ENCODE results near the gene SLIT1.

The SLIT1 gene

GRCh38 chr10:97163781-97164501 is 21.8 kb downstream of the SLIT1 start:
- Histone ChIP-seq H3K4me1 (peaks cover 55% of the 10 kb centered on the region), H3K9me3 (no peaks in the 10 kb centered on the region), H3K4me3 (0 out of 2 replicates have a peak overlapping the region, but pooled peaks have one; percentile 39), H3K27me3 (no peaks in the 10 kb centered on the region), H3K9ac (peak overlapping the region; percentile 51), H3K4me2 (peak overlapping the region; percentile 87), H3K36me3 (no peaks in the 10 kb centered on the region), H3K27ac (peak overlapping the region; percentile 76), H4K20me1 (no peaks in the 10 kb centered on the region)
- no peak for TF ChIP-seq Cebpa-rat (IDR thresholded peaks at IDR 0.05)

- Histone ChIP-seq H4K20me1 (no peaks in the 10 kb centered on the region), H3K27me3 (no peaks in the 10 kb centered on the region), H3K27ac (peak overlapping the region; percentile 76), H3K36me3 (no peaks in the 10 kb centered on the region), H3K4me2 (peak overlapping the region; percentile 87), H3K9ac (peak overlapping the region; percentile 47; the same call in 1 of the 2 replicates), H3K4me3 (peak overlapping the region; percentile 39), H3K4me1 (peaks cover 62% of the 10 kb centered on the region), H3K9me3 (no peaks in the 10 kb centered on the region)
- no peak for TF ChIP-seq Cebpa-rat (IDR thresholded peaks at IDR 0.05)
Measured at GRCh38 chr10:97163181-97163580, 22.6 kb downstream of the SLIT1 start.

GRCh38 chr10:97159646-97160305 is 26.0 kb downstream of the SLIT1 start:
- Histone ChIP-seq H3K27me3 (no peaks in the 10 kb centered on the region), H3K27ac (no peak overlapping the region), H3K9ac (no peak overlapping the region), H3K9me3 (no peaks in the 10 kb centered on the region), H3K4me3 (no peak overlapping the region), H3K4me1 (peaks cover 66% of the 10 kb centered on the region), H3K4me2 (peak overlapping the region; percentile 12), H4K20me1 (no peaks in the 10 kb centered on the region), H3K36me3 (no peaks in the 10 kb centered on the region)
- no peak for TF ChIP-seq Cebpa-rat (IDR thresholded peaks at IDR 0.05)

- Histone ChIP-seq H3K9ac (no peak overlapping the region), H3K4me3 (no peak overlapping the region)
Measured at GRCh38 chr10:97157578-97158095, 28.1 kb downstream of the SLIT1 start.

GRCh38 chr10:97154781-97155180 is 31.0 kb downstream of the SLIT1 start:
- no peak for TF ChIP-seq Cebpa-rat (IDR thresholded peaks at IDR 0.05)
- Histone ChIP-seq H3K4me1 (peaks cover 33% of the 10 kb centered on the region), H3K27me3 (no peaks in the 10 kb centered on the region), H4K20me1 (no peaks in the 10 kb centered on the region), H3K4me3 (no peak overlapping the region), H3K9ac (no peak overlapping the region), H3K27ac (no peak overlapping the region), H3K4me2 (no peak overlapping the region), H3K36me3 (no peaks in the 10 kb centered on the region), H3K9me3 (no peaks in the 10 kb centered on the region)

More at GRCh38 chr10:97157578-97158095, 28.1 kb downstream of the SLIT1 start:
- H3K27ac ChIP-seq, result no peak overlapping the region
- H3K4me2 ChIP-seq, result peak overlapping the region; percentile 80
- H3K9me3 ChIP-seq, result no peaks in the 10 kb centered on the region
- TF ChIP-seq Cebpa-rat (IDR thresholded peaks at IDR 0.05), result no peak
- H3K36me3 ChIP-seq, result no peaks in the 10 kb centered on the region
- H3K4me1 ChIP-seq, result peaks cover 45% of the 10 kb centered on the region
- no peaks in the 10 kb centered on the region for H4K20me1 ChIP-seq
- H3K27me3 ChIP-seq, result no peaks in the 10 kb centered on the region

- Histone ChIP-seq H3K27me3 (no peaks in the 10 kb centered on the region), H3K9ac (no peak overlapping the region), H4K20me1 (no peaks in the 10 kb centered on the region), H3K4me1 (peaks cover 27% of the 10 kb centered on the region), H3K4me2 (no peak overlapping the region), H3K27ac (no peak overlapping the region), H3K4me3 (no peak overlapping the region), H3K9me3 (no peaks in the 10 kb centered on the region), H3K36me3 (no peaks in the 10 kb centered on the region)
- TF ChIP-seq Cebpa-rat (IDR thresholded peaks at IDR 0.05), result no peak
Measured at GRCh38 chr10:97154162-97154561, 31.6 kb downstream of the SLIT1 start.

- Histone ChIP-seq H3K4me2 (no peak overlapping the region), H3K9ac (no peak overlapping the region)
Measured at GRCh38 chr10:97153270-97153850, 32.4 kb downstream of the SLIT1 start.

GRCh38 chr10:97151307-97151914 is 34.3 kb downstream of the SLIT1 start:
- H3K36me3 ChIP-seq, result no peaks in the 10 kb centered on the region
- H3K9ac ChIP-seq, result no peak overlapping the region
- no peaks in the 10 kb centered on the region for H3K27me3 ChIP-seq
- H3K4me2 ChIP-seq, result no peak overlapping the region
- H3K27ac ChIP-seq, result no peak overlapping the region
- no peak for TF ChIP-seq Cebpa-rat (IDR thresholded peaks at IDR 0.05)
- no peaks in the 10 kb centered on the region for H3K4me1 ChIP-seq
- H4K20me1 ChIP-seq, result no peaks in the 10 kb centered on the region
- H3K4me3 ChIP-seq, result no peak overlapping the region
- no peaks in the 10 kb centered on the region for H3K9me3 ChIP-seq

More at GRCh38 chr10:97153270-97153850, 32.4 kb downstream of the SLIT1 start:
- Histone ChIP-seq H3K4me3 (no peak overlapping the region), H4K20me1 (no peaks in the 10 kb centered on the region), H3K9me3 (no peaks in the 10 kb centered on the region), H3K27ac (no peak overlapping the region), H3K4me1 (peaks cover 19% of the 10 kb centered on the region), H3K27me3 (no peaks in the 10 kb centered on the region), H3K36me3 (no peaks in the 10 kb centered on the region)
- TF ChIP-seq Cebpa-rat (IDR thresholded peaks at IDR 0.05), result no peak

GRCh38 chr10:97150616-97151015 is 35.1 kb downstream of the SLIT1 start:
- Histone ChIP-seq H3K9me3 (no peaks in the 10 kb centered on the region), H3K4me2 (0 out of 2 replicates have a peak overlapping the region, but pooled peaks have one; percentile 18), H3K27me3 (no peaks in the 10 kb centered on the region), H3K4me1 (no peaks in the 10 kb centered on the region), H3K36me3 (no peaks in the 10 kb centered on the region), H3K9ac (no peak overlapping the region), H3K27ac (no peak overlapping the region), H3K4me3 (no peak overlapping the region), H4K20me1 (no peaks in the 10 kb centered on the region)
- no peak for TF ChIP-seq Cebpa-rat (IDR thresholded peaks at IDR 0.05)
